SK-N-SH (cell line): ENCODE measurements around the gene SLCO4A1. TPM values are rescaled to one million over a fixed set of nuclear protein-coding genes. Genes with fewer than 3 reads are reported as not detected.

ENCODE experiments used
- CTCF ChIA-PET: fragments of 300-600, 350-600 bp; formaldehyde crosslinking; extraction: SDS; loops from one replicate; lab custom pipeline; 2021; lab: Yijun Ruan, JAX
- POLR2A ChIA-PET: fragments of 350-600 bp; sonication (Branson Sonifier 250); formaldehyde crosslinking; extraction: SDS; loops from one replicate; lab custom pipeline; 2020; ENCODE audit warnings: antibody characterized with exemption, inconsistent platforms; lab: Yijun Ruan, JAX
- DNase-seq: peaks from one replicate; pipeline ENCODE4 v3.0.0; 2012
- H2AFZ ChIP-seq: fragments of 200-600 bp; sonication (generic); 2 replicates; pipeline ENCODE4 v1.8.1; 2016; ENCODE audit warnings: antibody characterized with exemption, mild to moderate bottlenecking, low read depth
- H3F3A ChIP-seq: fragments of 200-600 bp; sonication (generic); replicated peaks from 2 replicates; pipeline ENCODE3; 2016; ENCODE audit warnings: antibody characterized with exemption, mild to moderate bottlenecking; ENCODE audit not compliant: insufficient read depth
- H3K27ac ChIP-seq, 2 experiments: fragments of 200-500 bp in 1 of 2; fragments of 200-600 bp in 1 of 2; sonication (Bioruptor generic) in 1 of 2; sonication (generic), shearing (Covaris generic) in 1 of 2; 2 replicates each; pipeline versions ENCODE4 v1.5.1 to v1.6.1; 2014 to 2016; ENCODE audit warnings: low read depth in 2 of 2, inconsistent platforms in 1 of 2, low read length in 1 of 2, mild to moderate bottlenecking in 1 of 2, mixed read lengths in 1 of 2
- H3K27me3 ChIP-seq: fragments of 200-600 bp; sonication (generic), shearing (Covaris generic); 2 replicates; pipeline ENCODE4 v1.6.1; 2016; ENCODE audit warnings: mixed run types; ENCODE audit not compliant: insufficient read depth
- H3K36me3 ChIP-seq, 2 experiments: fragments of 200-500 bp in 1 of 2; fragments of 200-600 bp in 1 of 2; sonication (Bioruptor generic) in 1 of 2; sonication (generic) in 1 of 2; replicated peaks in 1 of 2; 2 replicates each; pipeline versions ENCODE3 to v1.5.1; 2014 to 2016; ENCODE audit warnings: low read length in 1 of 2, mild to moderate bottlenecking in 1 of 2; ENCODE audit not compliant: insufficient read depth in 2 of 2, control insufficient read depth in 1 of 2
- H3K4me1 ChIP-seq, 2 experiments: fragments of 200-500 bp in 1 of 2; fragments of 200-600 bp in 1 of 2; sonication (Bioruptor generic) in 1 of 2; sonication (generic), shearing (Covaris generic) in 1 of 2; 2 replicates each; pipeline versions ENCODE4 v1.5.1 to v1.6.1; 2014 to 2016; ENCODE audit warnings: low read depth in 1 of 2, low read length in 1 of 2, mixed run types in 1 of 2; ENCODE audit not compliant: insufficient read depth in 2 of 2, control insufficient read depth in 1 of 2
- H3K4me2 ChIP-seq: fragments of 200-600 bp; sonication (generic), shearing (Covaris generic); 2 replicates; pipeline ENCODE4 v1.6.1; 2017; ENCODE audit warnings: mixed run types
- H3K4me3 ChIP-seq, 2 experiments: fragments of 200-500 bp in 1 of 2; fragments of 200-600 bp in 1 of 2; sonication (Bioruptor generic) in 1 of 2; sonication (generic), shearing (Covaris generic) in 1 of 2; 2 replicates each; pipeline versions ENCODE4 v1.5.1 to v1.8.1; 2014 to 2016; ENCODE audit warnings: low read depth in 2 of 2, inconsistent platforms in 1 of 2, low read length in 1 of 2, mild to moderate bottlenecking in 1 of 2, mixed read lengths in 1 of 2, moderate library complexity in 1 of 2
- H3K79me2 ChIP-seq: fragments of 200-600 bp; sonication (generic); 2 replicates; pipeline ENCODE4 v1.8.1; 2017; ENCODE audit warnings: mild to moderate bottlenecking; ENCODE audit not compliant: insufficient read depth
- H3K9ac ChIP-seq: fragments of 200-600 bp; sonication (generic); 2 replicates; pipeline ENCODE4 v1.6.1; 2017; ENCODE audit warnings: mixed run types
- H3K9me2 ChIP-seq: fragments of 200-600 bp; sonication (generic); 2 replicates; pipeline ENCODE4 v1.6.1; 2017; ENCODE audit warnings: mixed run types
- H3K9me3 ChIP-seq: fragments of 200-600 bp; sonication (generic); 2 replicates; pipeline ENCODE4 v1.6.1; 2017; ENCODE audit warnings: mixed run types, mild to moderate bottlenecking, moderate library complexity
- H4K20me1 ChIP-seq: fragments of 200-600 bp; sonication (generic); 2 replicates; pipeline ENCODE4 v1.6.1; 2017; ENCODE audit warnings: mild to moderate bottlenecking, mixed run types; ENCODE audit not compliant: insufficient read depth
- CHD2 ChIP-seq: fragments of 150-350 bp; IDR thresholded peaks from 2 replicates; pipeline ENCODE4 v1.6.1; 2018; ENCODE audit warnings: low read length; ENCODE audit not compliant: partially characterized antibody
- FOSL2 ChIP-seq: IDR thresholded peaks from 2 replicates; pipeline ENCODE4 v1.4.0; 2012; ENCODE audit warnings: low read depth, mild to moderate bottlenecking, moderate library complexity, borderline replicate concordance
- FOXM1 ChIP-seq: IDR thresholded peaks from 2 replicates; pipeline ENCODE4 v1.4.0; 2012; ENCODE audit warnings: low read depth, mild to moderate bottlenecking
- MEF2A ChIP-seq: IDR thresholded peaks from 2 replicates; pipeline ENCODE4 v1.4.0; 2012; ENCODE audit warnings: low read depth, borderline replicate concordance
- POLR2AphosphoS5 ChIP-seq: IDR thresholded peaks from 2 replicates; pipeline ENCODE4 v1.6.1; 2012; ENCODE audit warnings: low read depth, low read length
- RCOR1 ChIP-seq: fragments of 150-350 bp; IDR thresholded peaks from 2 replicates; pipeline ENCODE4 v1.6.1; 2017; ENCODE audit warnings: antibody characterized with exemption, low read length
- REST ChIP-seq: IDR thresholded peaks from 2 replicates; pipeline ENCODE4 v1.6.1; 2012; ENCODE audit warnings: mild to moderate bottlenecking, low read depth, low read length, moderate library complexity
- RFX5 ChIP-seq: IDR thresholded peaks from 2 replicates; pipeline ENCODE4 v1.6.1; 2012; ENCODE audit warnings: mild to moderate bottlenecking, improper control_type of control experiment, low read length
- SIN3A ChIP-seq: IDR thresholded peaks from 2 replicates; pipeline ENCODE4 v1.6.1; 2012; ENCODE audit warnings: low read depth, mild to moderate bottlenecking, low read length, moderate library complexity, borderline replicate concordance
- SMC3 ChIP-seq: IDR thresholded peaks from 2 replicates; pipeline ENCODE4 v1.6.1; 2012; ENCODE audit warnings: low read depth, low read length, improper control_type of control experiment
- TEAD4 ChIP-seq: IDR thresholded peaks from 2 replicates; pipeline ENCODE4 v1.4.0; 2012; ENCODE audit warnings: mild to moderate bottlenecking, borderline replicate concordance; ENCODE audit not compliant: insufficient read depth
- USF1 ChIP-seq: IDR thresholded peaks from 2 replicates; pipeline ENCODE4 v1.4.0; 2012; ENCODE audit warnings: low read depth, borderline replicate concordance
- USF2 ChIP-seq: fragments of 150-350 bp; IDR thresholded peaks from 2 replicates; pipeline ENCODE4 v1.6.1; 2017; ENCODE audit warnings: antibody characterized with exemption, low read length, low read depth, borderline replicate concordance
- YY1 ChIP-seq: IDR thresholded peaks from 2 replicates; pipeline ENCODE4 v1.4.0; 2012; ENCODE audit warnings: low read depth, mild to moderate bottlenecking
- WGBS: methylation state at CpG from one replicate; pipeline ENCODE4 v1.1.6; 2017; ENCODE audit warnings: low lambda C conversion rate; 5-methylcytosine and 5-hydroxymethylcytosine counted together
- polyA plus RNA-seq, 3 experiments: library from polyadenylated mRNA; depleted of rRNA; stranded (reverse); fragments of >200 nt; gene quantifications; 2 replicates each; pipeline ENCODE4 v1.2.3, GENCODE V29; 2012

The SLCO4A1 gene
- polyA plus RNA-seq, 1 of the 3 experiments (the other 2 are of a cell fraction), result 0.33 TPM

GRCh38 chr20:62603021-62603906, 39.0 kb upstream of the SLCO4A1 start (continued):
- TF ChIP-seq TEAD4, result no peak
- TF ChIP-seq RFX5, result no peak
- TF ChIP-seq SIN3A, result no peak

- no peak overlapping the region for H2AFZ ChIP-seq
- no peak for TF ChIP-seq POLR2AphosphoS5
- no peak for TF ChIP-seq FOSL2
- TF ChIP-seq RCOR1, result no peak
- no peak for TF ChIP-seq CHD2
- TF ChIP-seq TEAD4, result no peak
- TF ChIP-seq MEF2A, result no peak
- TF ChIP-seq YY1, result no peak
- no peak for TF ChIP-seq SMC3
- TF ChIP-seq USF1, result no peak
- no peak for TF ChIP-seq FOXM1
- no peak for TF ChIP-seq REST
- no peak for TF ChIP-seq USF2
- 65% methylated on average over 26 of the region's 37 CpGs for WGBS
- no peaks in the 10 kb centered on the region for H3K27me3 ChIP-seq
- no peak overlapping the region for H3K4me2 ChIP-seq
- no peak overlapping the region for H3K9ac ChIP-seq
- peaks cover 8 to 17% of the 10 kb centered on the region in 2 experiments; a peak in 3 of 4 replicates for H3K4me1 ChIP-seq
- H3K9me2 ChIP-seq, result no peaks in the 10 kb centered on the region
- ChIA-PET POLR2A (no interaction called here), CTCF (interaction anchor here (0.6 to 4.6 kb wide), 4 partner anchors 12 to 104 kb away, joined by 3 to 38 read pairs (median 3); no protein-coding TSS in a partner anchor)
- no peak overlapping the region for H3K4me3 ChIP-seq
- no peaks in the 10 kb centered on the region for H3K79me2 ChIP-seq
- no peak overlapping the region for H3K27ac ChIP-seq
- no peaks in the 10 kb centered on the region for H3F3A ChIP-seq
- no peaks in the 10 kb centered on the region for H3K36me3 ChIP-seq
- no peaks in the 10 kb centered on the region for H3K9me3 ChIP-seq
- no peaks in the 10 kb centered on the region for H4K20me1 ChIP-seq
- no peak for DNase-seq
These were observed 38.2 kb upstream of the SLCO4A1 start for GRCh38 chr20:62603907-62604785.
